NCI-H526 treated with DMSO at 0.1 percent for 48 hours (cell line): Measurements from ENCODE around the gene KNL1.
A peak's percentile ranks its signal among the peaks of the same experiment; 100 is the strongest.
"Not testable (repeated sequence)": the region's sequence is repeated elsewhere in the genome, so short reads cannot be mapped to it uniquely, and the experiment has no call there.

Experiments
- DNase-seq: peaks from one replicate; lab custom pipeline; 2025; lab: John Stamatoyannopoulos, UW

Gene KNL1

GRCh38 chr15:40584191-40584590 is 9.9 kb upstream of the KNL1 start:
- no peak for DNase-seq

- DNase-seq = no peak
These were observed 3.4 kb upstream of the KNL1 start for GRCh38 chr15:40590667-40591050.

GRCh38 chr15:40591389-40591788 is 2.7 kb upstream of the KNL1 start:
- DNase-seq = no peak

GRCh38 chr15:40593165-40593564 is 884 bp upstream of the KNL1 start:
- DNase-seq = no peak

GRCh38 chr15:40594429-40594836 is 384 bp downstream of the KNL1 start:
- peak; percentile 85 for DNase-seq

GRCh38 chr15:40595219-40595618 is 1.2 kb downstream of the KNL1 start:
- DNase-seq = no peak

- DNase-seq = no peak
These were observed 1.7 kb downstream of the KNL1 start for GRCh38 chr15:40595773-40596172.

- no peak for DNase-seq
These were observed 3.0 kb downstream of the KNL1 start for GRCh38 chr15:40597024-40597423.

- DNase-seq = no peak
These were observed 4.1 kb downstream of the KNL1 start for GRCh38 chr15:40598126-40598525.

- no peak for DNase-seq
These were observed 4.6 kb downstream of the KNL1 start for GRCh38 chr15:40598672-40599071.

- peak; percentile 37 for DNase-seq
These were observed 6.9 kb downstream of the KNL1 start for GRCh38 chr15:40600956-40601355.

GRCh38 chr15:40603935-40604334 is 9.9 kb downstream of the KNL1 start:
- no peak for DNase-seq

- no peak for DNase-seq
These were observed 19.0 kb downstream of the KNL1 start for GRCh38 chr15:40613080-40613479.

- no peak for DNase-seq
These were observed 24.0 kb downstream of the KNL1 start for GRCh38 chr15:40618023-40618422.

- peak; percentile 11 for DNase-seq
These were observed 24.9 kb downstream of the KNL1 start for GRCh38 chr15:40618906-40619305.

- no peak for DNase-seq
These were observed 29.3 kb downstream of the KNL1 start for GRCh38 chr15:40623361-40623760.

GRCh38 chr15:40630313-40630712 is 36.3 kb downstream of the KNL1 start:
- DNase-seq = no peak

- DNase-seq = no peak
These were observed 39.1 kb downstream of the KNL1 start for GRCh38 chr15:40633178-40633577.

- no peak for DNase-seq
These were observed 43.2 kb downstream of the KNL1 start for GRCh38 chr15:40637221-40637745.

GRCh38 chr15:40639677-40640076 is 45.6 kb downstream of the KNL1 start:
- DNase-seq = no peak

GRCh38 chr15:40647523-40647922 is 53.5 kb downstream of the KNL1 start:
- no peak for DNase-seq

- DNase-seq = no peak
These were observed 56.4 kb downstream of the KNL1 start for GRCh38 chr15:40650479-40650878.

- no peak for DNase-seq
These were observed 66.6 kb downstream of the KNL1 start for GRCh38 chr15:40660686-40661085.

GRCh38 chr15:40664909-40665308 is 70.9 kb downstream of the KNL1 start:
- DNase-seq = no peak

GRCh38 chr15:40676290-40676689 is 82.2 kb downstream of the KNL1 start:
- DNase-seq = not testable (repeated sequence)
